GM12873 (cell line): ENCODE results near the gene TENT4B.

Experiments
- CTCF ChIP-seq: IDR thresholded peaks from 2 replicates; pipeline ENCODE4 v1.5.1; 2012; ENCODE audit warnings: low read depth, mild to moderate bottlenecking, moderate library complexity, low read length, control low read depth; ENCODE audit not compliant: insufficient read depth; ENCODE audit errors: missing control alignments

The TENT4B gene

GRCh38 chr16:50267651-50268050 is 114.5 kb downstream of the TENT4B start:
- TF ChIP-seq CTCF: no peak

GRCh38 chr16:50268352-50268751 is 115.2 kb downstream of the TENT4B start:
- TF ChIP-seq CTCF: no peak

- TF ChIP-seq CTCF: no peak
These were observed 116.1 kb downstream of the TENT4B start for GRCh38 chr16:50269061-50269705.

GRCh38 chr16:50269769-50270509 is 116.8 kb downstream of the TENT4B start:
- TF ChIP-seq CTCF: no peak

GRCh38 chr16:50270510-50271147 is 117.5 kb downstream of the TENT4B start:
- TF ChIP-seq CTCF: no peak

GRCh38 chr16:50271148-50272041 is 118.3 kb downstream of the TENT4B start:
- TF ChIP-seq CTCF: no peak

- no peak for TF ChIP-seq CTCF
These were observed 119.0 kb downstream of the TENT4B start for GRCh38 chr16:50272111-50272571.
